Fibroblast of the aortic adventitia (primary cell): ENCODE measurements around the gene DSG4. TPM values are rescaled to one million over a fixed set of nuclear protein-coding genes. Genes with fewer than 3 reads are reported as not detected.

Experiments
- DNase-seq: peaks from one replicate; pipeline ENCODE4 v3.0.0-alpha.2; 2010; ENCODE audit warnings: low read depth
- H3K4me3 ChIP-seq: 2 replicates; pipeline ENCODE4 v1.5.1; 2011; ENCODE audit warnings: low read depth, mild to moderate bottlenecking, control low read depth, low read length, moderate library complexity
- small RNA-seq: library from RNA; depleted of rRNA; stranded (forward); fragments of <200 nt; gene quantifications from one replicate; pipeline ENCODE3, GENCODE V24; 2012
- total RNA-seq: library from RNA; depleted of rRNA; stranded (reverse); fragments of >200 nt; gene quantifications from 2 replicates; pipeline ENCODE4 v1.2.3, GENCODE V29; 2012; ENCODE audit warnings: low replicate concordance
- TF ChIP-seq, protein P1 (sequence below): IDR thresholded peaks from 2 replicates; pipeline ENCODE4 v1.5.1; 2011; ENCODE audit warnings: mild to moderate bottlenecking, low read length, control low read depth, inconsistent platforms; ENCODE audit not compliant: insufficient read depth

DSG4 gene
- total RNA-seq, 1 donor = not detected

DNA sequence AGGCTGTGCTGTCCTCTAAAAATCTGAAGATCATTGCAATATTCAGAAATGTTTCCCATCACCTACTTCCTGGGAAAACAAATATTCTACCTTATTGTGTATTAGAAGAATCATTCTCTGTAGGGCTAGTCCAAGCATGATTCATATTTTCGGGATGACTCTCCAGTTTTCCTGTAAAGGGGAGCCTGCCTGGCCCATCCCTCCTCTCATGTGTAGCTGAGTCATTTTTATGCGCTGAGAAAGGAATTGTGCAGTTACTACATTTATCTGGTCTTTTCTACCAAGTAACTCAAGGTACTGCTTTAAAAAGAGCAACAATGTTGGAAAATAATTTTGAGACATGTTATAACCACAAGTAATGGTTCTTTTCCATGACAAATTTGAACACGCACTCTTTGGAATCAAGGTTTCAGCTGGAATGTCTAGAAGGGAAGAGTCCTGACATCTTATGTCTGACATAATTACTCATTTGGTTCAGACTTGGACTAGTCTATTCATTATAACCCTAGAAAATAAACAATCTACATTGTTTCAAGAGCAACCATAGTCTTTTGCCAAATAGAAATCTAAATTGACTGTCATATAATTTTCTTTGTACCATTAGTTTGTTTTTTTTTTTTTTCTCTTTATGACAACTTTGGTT is 77.6 kb downstream of the DSG4 start:
- DNase-seq = peak; percentile 54
- H3K4me3 ChIP-seq = no peak overlapping the region
- TF ChIP-seq, protein P1, sequence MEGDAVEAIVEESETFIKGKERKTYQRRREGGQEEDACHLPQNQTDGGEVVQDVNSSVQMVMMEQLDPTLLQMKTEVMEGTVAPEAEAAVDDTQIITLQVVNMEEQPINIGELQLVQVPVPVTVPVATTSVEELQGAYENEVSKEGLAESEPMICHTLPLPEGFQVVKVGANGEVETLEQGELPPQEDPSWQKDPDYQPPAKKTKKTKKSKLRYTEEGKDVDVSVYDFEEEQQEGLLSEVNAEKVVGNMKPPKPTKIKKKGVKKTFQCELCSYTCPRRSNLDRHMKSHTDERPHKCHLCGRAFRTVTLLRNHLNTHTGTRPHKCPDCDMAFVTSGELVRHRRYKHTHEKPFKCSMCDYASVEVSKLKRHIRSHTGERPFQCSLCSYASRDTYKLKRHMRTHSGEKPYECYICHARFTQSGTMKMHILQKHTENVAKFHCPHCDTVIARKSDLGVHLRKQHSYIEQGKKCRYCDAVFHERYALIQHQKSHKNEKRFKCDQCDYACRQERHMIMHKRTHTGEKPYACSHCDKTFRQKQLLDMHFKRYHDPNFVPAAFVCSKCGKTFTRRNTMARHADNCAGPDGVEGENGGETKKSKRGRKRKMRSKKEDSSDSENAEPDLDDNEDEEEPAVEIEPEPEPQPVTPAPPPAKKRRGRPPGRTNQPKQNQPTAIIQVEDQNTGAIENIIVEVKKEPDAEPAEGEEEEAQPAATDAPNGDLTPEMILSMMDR = no peak

Small RNA genes lying within 50 kb of the gene (small RNA-seq; reads per million reads assigned to genes)
- gene RF00019 (not detected), gene RNU6-167P (not detected)

Other genes with a start within 250 kb of the DSG4 start
- 0.25 TPM in 1 of 2 replicates, not detected in the other for gene DSC1, start 213.9 kb upstream of the DSG4 start, total RNA-seq
- not detected in 2 replicates for gene DSG1, start 58.6 kb upstream of the DSG4 start, total RNA-seq
- 0.16 TPM in 1 of 2 replicates, not detected in the other for gene DSG3, start 71.0 kb downstream of the DSG4 start, total RNA-seq
- 4.2 and 5.6 TPM in 2 replicates for gene DSG2, start 121.4 kb downstream of the DSG4 start, total RNA-seq
- not detected in 2 replicates for gene TTR, start 215.1 kb downstream of the DSG4 start, total RNA-seq